LHCN-M2 (cell line): ENCODE results near the gene CCDC186. TPM values are rescaled to one million over a fixed set of nuclear protein-coding genes. Genes with fewer than 3 reads are reported as not detected.

ENCODE experiments used
- DNase-seq: peaks from one replicate; pipeline ENCODE4 v3.0.0-alpha.2; 2012; ENCODE audit warnings: low read depth
- total RNA-seq: library from RNA; depleted of rRNA; stranded (reverse); fragments of >200 nt; gene quantifications from 2 replicates; pipeline ENCODE4 v1.2.3, GENCODE V29; 2014

Gene CCDC186
- total RNA-seq, 1 experiment from 2014 or later, result 6.5 TPM

DNA sequence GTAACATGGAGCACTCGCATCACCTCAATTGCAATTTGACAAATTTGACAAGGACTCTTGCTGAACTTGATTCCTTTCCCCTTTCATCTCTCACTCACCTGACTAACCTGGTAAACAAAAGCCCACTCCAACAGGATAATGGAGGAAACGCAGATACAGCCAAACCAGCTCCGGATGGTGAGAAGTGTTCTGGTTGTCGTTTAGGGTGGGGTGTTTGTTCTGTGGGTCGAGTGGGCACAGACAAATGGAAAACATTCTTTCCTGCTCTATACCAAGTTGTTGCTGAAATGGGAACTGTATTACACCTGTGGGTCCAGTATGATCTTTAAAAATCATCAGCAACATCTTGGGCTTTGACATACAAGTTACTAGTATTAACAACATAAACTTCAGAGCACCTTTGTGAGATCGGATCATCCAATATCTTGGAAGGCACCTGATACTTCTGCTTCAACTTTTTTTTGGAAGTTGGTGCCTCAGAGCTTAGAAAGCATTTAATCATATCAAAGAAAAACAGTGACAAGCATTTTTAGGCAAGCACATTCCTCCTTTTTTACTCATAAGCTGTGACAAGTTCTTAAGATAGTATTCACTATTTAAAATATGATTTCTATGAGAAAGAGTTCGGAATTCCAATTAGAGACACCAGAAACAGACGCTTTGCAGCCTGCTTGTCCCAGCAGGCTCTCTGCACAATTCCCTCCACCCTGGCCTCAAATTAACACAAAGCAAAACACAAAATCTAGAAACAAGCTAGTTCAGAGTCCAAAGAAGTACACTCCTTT lies 58.1 kb downstream of the CCDC186 start:
- no peak for DNase-seq

DNA sequence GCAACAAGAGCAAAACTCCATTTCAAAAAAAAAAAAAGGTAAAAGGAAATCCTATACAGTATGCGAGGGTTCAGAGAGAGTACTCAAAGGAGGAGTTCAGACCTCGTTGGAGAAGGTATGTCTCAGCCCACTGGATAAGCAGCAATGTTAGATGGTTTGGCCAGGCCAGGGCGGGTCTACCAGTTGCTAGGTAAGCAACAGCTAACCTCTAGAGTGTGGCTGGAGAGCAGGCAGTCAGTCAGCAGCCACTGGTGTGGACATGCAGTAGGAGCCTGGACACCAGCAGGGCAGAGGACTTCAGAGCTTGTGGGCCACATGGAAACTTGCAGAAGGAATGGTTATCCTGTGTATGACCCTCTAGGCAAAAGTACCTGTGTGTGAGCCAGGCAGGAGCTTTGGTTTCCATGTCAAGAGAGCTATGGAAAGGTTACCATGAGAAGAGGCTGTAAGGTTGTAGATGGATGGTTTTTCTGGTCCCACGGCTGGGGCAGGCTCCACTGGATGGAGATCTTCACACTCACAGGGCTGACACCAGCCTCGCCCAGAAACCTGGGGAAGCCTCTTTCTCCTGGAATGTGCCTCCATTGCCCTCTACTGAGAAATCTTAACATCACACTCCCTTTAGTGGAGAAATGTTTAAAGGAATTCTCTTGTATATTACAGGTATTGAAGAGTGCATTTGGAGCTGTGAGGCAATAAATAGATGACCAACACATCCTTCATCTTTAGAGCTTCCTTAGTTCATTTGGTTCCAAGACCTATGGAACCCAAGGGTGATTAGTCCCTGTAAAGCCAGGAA lies 63.6 kb downstream of the CCDC186 start:
- peak; percentile 5 for DNase-seq

DNA sequence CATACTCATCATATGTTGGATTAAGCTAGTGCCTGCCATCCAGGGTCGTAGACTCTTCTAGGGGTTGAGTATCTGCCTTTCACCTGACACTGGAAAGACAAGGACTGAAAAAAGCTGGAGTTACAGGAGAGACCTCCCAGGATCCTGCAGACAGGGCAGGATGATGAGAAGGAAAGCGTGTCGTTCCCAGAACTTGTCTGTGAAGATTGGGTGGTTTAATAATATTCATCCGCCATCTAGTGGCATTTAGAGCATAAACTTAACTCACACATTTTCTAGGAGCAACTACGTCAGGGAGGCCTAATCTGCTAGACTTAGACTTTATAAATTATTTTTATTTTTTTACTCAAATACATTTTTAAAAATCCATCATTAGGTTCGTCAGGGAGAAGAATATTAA lies 70.7 kb downstream of the CCDC186 start:
- DNase-seq, result peak; percentile 60

DNA sequence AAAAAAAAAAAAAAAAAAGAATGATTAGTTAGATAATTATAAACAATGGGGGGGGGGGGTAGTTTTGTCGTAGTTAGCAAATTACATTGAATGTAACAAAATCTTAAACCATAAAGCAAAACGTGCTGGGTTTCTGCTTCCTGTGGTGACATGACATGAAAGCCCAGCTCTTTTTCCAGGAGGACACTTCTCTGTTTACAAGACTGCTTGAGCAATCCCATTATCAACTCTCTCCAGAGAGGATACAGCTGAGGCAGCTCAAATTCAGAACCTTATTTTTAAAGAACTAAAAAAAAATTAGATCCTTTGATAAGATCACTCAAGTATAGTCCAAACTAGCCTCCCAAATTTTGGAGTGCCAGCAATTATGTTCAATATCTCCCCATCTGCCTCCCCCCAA lies 71.7 kb downstream of the CCDC186 start:
- DNase-seq, result no peak

DNA sequence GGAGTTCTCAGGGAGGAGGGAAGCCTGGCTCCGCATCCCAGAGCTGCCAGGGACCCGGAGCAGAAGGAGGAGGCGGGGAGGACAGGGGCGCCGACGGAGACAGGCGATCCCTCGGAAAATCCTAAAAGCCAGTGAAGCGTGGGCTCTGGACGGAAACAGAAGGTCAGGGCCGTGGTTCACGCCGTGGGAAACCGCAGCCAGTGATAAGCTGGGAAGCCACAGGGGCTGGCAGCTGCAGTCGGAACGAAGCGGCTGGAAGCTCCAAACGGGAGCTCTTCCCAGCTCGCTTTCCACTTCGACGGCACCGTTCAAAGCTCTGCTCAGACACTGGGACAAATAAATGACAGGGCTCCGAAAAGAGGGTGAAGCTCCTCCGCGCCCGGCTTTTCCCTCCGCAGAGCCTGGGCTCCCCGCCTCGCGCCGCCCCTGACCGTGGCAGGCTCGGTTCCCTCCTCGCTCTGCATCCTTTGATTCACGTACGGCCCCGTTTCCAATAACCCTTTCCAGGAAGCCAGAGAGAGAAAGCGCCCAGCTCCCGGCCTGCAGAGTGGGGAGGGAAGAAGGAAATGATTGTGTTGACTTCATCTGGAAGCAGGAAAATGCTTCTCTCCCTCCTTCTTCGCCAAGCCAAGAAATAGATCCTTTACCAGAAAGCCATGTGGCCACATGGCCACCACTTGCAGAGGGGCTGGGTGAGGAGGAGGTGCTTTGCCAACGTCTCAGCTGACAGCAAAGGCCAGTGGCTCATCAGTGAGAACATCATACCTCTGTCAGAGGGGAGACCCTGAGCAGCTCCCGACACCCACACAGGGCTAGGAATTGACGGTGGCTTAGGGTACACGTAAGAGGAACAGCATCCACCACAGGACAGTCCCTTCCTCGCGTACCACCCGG lies 72.9 kb downstream of the CCDC186 start:
- peak; percentile 27 for DNase-seq

DNA sequence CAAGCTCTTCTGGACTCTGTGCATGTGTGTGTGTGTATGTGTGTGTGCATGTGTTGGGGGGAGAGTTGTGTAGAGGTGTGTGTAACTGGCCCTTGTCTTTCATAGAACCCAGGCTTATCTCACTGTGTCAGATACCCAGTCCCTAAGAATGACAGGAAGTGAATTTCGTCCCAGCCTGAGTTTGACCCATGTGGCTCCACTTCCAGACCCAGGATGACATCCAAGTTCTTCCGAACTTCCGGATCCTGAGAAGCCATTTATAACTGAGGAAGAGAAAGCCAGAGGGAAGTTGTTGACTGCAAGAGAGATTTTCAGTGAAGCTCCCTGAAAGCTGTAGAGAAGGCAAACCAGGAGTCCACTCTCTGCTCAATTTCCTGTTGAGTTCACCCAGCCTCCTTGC lies 77.1 kb downstream of the CCDC186 start:
- DNase-seq, result no peak

DNA sequence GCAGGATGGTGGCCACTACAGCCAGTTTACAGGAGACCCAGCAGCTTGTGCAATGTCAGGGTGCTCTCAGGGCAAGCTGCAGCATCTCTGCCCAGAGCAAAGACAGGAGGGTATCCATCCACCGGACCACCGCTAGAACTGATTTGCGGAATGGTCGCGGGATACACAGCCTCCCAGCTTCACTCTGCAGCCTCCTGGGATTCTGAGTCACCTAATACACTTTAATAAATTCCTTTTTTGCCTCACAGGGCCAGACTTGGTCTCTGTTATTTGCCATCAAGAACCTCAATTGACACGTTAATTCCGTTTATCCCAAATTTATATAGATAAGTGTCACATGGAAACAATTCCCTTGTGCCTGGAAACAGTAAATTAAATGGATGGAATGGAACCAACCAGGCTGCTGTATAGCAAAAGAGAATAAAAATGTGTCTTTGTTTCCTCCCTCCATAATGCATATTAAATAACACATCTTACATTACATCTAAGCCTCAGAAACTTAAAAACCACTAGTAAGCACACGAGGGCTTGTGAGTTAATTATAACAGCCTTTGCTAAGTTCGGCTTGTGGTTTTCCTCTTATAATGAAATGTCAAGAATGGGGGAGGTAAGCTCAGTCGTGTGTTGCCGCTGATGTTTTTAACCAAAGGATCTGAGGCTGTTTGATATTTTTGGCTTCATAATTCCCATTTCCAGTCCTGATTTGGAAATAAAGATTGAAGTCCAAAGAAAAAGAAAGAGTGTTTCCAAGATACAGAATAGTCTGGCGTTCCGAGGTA lies 78.3 kb downstream of the CCDC186 start:
- no peak for DNase-seq

DNA sequence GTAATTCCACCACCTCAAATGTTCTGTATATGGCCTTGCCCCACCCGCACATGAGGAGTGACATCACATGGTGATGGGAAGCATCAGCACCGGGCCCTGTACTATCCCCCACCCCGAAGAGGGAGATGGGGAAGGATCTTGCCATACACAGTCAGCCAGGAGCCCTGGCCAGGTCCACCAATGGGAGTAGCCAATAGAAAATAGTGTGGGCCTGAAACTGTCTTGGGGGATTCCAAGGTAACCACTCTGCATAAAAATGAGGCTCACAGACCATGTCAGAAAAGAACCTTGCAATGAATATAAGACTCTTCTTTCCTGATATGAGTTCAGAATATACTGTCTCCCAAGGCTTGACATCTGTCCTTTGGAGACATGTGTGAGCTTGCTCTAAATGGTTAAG lies 79.2 kb downstream of the CCDC186 start:
- DNase-seq, result no peak

DNA sequence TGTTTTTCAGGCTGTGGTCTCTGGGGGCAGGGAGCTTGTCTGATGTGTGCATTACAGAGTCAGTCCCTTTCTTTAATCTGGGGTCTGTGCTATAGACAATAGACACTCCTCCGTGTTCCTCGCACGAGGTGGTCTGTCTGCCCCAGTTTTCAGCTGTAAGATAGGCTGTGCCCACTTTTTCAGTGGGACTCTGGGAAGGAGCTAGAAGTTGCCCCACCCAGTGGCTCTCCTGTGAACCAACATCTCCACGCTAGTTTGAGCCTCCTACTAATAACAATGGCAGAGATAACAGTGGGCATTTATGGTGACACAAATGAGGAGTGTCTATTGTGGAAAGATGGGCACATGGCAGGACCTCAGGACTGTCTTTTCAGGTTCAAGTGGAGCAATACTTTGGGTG lies 86.3 kb downstream of the CCDC186 start:
- DNase-seq, result no peak

DNA sequence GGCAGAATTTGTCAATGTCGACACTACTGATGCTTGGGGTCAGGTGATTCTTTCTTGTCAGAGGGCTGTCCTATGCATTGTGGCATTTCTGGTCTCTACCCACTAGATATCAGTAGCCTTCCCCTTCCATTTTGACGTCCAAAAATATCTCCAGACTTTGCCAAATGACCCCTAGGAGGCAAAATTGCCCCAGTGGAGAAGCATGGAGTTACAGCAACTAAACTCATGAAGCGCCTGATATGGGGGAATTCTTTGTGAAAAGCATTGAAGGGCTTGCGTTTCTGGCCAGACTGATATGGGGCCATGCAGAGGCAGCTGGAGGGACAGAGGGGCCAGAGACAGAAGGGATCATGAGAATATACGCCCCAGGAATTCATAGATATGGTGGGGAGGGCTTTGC lies 86.7 kb downstream of the CCDC186 start:
- DNase-seq, result no peak

DNA sequence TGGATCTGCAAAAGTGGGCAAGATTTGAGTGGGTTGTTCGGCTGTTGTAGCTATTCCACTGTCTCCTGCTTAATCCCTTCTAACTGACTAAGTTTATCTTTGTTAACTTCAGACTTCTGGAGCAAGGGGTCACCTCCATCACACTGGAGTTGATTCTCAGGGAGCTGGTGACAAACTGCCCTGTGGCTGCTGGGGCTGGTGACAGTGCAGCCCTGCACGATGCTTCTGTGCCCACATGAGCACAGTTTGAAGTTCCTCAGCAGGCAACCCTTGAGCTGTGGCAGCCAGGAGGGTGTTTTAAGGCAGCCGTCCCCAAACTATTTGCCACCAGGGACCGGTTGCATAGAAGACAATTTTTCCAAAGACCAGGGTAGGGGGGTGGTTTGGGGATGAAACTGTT lies 89.8 kb downstream of the CCDC186 start:
- no peak for DNase-seq

DNA sequence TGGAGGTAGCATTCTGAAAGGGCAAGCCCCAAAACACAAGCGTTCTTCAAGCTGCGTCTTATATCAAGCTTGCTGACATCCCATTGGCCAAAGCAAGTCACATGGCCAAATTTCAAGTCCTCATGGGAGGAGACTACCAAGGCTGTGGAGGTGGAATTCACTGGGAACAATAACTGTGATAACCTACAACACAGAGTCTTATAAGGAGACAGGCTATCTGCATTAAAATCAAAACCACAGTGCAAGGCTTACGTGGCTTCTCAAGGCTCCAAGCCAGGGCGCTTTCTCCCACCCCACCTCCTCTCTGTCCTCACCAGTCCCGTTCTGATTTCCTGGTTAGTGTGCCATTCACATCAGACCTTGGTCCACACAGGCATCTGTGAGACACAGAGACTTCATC lies 91.0 kb downstream of the CCDC186 start:
- no peak for DNase-seq

DNA sequence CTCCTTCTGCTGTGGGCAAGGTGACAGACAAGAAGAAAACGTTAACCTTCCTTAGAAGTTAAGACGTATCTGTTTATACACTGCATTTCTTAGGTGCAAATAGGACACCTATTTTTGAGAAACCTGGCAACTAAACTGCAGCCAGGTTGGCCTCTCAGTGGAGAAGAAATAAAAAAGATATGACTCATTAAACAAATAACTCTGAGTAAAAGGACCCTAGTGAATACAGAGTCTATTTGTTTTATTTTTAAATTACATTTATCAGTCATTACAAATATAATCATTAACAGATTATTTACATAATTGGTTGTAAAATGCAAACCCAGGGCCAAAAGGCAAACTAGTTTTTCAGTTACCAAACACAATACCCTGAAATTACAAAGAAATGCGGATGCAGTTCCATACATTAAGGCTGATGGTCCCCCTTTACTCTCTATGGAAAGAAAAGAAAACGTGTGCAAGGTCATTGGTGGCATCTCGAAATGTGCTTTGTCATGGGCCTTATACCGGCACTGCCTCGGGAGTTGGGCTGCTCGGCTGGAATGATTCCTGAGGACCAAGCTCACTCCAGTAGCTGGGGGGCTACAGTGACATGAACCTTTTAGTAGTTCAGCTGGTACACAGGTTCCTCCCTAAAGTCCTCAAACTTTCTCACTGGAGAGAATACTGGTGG lies 92.0 kb downstream of the CCDC186 start:
- no peak for DNase-seq

DNA sequence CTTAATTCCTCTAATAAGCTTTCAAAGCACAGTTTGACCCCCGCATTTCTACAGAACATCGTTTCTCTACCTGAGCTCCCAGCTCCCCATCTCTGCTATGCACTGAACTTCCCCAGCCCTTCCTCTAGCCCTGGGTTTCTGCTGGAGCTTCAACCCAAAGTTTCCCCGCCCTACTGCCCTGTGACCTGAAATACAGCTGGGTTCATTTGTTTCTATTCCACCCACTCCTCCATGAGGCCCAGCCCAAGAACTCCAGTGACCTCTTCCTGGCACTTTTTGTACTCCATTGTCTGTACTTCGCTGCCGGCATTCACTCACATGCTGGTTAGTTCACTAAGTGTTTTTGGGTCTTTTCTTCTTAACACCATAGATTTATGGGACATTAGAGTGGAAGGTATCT lies 94.6 kb downstream of the CCDC186 start:
- no peak for DNase-seq

DNA sequence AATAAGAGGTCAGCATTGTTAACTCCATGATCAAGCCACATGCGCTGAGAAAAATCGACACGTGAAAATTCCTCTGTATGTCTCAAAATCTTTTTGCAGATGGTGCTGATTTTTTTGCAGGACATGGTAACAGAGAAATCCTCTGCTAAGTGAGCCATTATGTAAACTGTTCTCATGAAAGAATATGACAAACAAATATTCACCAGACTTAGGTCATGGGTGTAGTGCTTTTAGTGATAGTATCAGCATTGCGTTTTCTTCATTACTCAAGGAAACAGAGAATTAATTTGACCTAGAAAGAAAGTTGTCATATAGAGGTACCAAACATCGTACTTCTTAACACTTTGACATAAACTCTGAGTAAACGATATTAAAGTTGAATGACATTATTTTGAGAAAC lies 95.7 kb downstream of the CCDC186 start:
- DNase-seq, result no peak

DNA sequence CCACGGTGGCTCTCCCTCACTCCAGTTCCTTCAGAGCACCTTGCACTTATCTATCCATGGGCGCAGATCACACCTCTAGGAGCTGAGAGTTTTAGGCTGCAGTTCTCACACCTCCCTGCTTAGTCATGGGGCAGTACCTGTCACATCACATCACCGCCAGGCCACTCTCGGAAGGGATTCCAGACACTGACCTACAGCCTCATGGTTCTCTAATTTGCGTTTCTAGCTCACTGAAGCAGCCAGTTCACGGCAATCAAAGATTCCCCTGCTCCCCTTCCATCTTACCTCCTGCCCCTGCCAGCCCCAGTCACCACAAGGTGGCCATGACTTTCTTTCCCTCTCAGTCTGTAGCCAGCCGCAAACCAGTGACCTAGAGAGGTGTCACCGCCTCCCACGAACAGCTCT lies 96.2 kb downstream of the CCDC186 start:
- no peak for DNase-seq

DNA sequence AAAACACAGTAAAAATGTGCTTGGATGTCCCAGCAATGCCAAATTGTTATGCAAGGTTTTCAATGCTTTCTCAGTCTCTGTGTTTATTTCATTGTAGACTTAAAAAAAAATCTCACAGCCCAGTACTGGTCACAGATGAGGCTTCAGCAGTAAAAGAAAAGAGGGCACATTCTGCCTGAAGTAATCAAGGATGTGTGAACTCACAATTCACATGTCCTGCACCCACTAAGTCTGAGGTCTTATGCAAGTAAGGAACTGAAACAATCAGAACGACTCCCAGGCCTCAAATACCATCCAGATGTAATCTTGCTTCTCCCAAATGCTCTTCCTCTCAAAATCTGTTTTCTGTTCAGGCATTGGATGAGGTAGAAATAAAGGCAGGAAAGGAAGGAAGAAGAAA lies 96.7 kb downstream of the CCDC186 start:
- no peak for DNase-seq

DNA sequence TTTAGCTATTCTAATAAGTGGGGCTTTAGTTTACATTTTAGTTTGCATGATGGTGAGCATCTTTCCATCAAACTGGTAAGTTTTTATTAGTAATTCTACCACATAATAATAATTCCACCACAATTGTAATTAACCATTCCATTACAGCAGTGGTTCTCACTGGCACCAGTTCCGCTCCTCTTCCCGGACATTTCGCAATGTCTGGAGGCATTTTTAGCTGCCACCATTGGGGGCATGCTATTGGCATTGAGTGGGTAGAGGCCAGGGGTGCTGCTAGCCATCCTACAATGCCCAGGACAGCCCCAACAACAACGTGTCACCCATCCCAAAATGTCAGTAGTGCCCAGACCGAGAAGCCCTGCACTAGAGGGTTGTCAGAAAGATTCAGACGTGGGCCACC lies 98.9 kb downstream of the CCDC186 start:
- DNase-seq, result no peak

DNA sequence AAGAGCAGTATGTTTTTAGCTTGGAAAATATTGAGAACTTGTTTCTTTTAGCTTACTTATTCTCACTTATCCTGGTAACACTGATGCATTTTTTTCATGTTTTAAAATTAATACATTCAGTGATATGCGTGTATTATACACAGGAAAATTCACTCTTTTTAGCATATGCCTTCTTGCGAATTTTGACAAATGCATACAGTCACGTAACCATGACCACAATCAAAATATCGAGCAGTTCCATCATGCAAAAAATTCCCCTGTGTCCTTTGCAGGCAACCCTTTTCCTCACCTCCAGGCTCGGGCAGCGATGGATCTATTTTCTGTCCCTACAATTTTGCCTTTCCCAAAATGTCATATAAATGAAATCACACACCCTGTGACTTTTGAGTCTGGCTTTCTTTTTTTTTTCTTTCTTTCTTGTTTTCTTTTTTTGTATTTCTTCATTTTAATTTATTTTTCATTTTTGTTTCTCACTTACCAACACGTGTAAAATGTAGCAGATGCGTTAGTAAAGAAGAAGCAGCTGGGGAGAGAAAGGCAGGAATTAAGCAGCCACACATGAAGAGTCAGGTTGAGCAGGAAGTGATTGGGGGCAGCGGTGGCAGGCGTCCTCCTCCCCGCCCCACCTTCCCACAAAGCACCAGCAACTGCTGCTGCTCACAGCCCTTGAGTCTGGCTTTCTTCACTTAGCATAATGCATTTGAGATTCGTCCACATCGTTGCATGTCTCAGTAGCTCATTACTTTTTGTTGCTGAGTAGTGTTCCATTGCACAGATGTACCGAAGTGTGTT lies 100.4 kb downstream of the CCDC186 start:
- DNase-seq, result no peak

DNA sequence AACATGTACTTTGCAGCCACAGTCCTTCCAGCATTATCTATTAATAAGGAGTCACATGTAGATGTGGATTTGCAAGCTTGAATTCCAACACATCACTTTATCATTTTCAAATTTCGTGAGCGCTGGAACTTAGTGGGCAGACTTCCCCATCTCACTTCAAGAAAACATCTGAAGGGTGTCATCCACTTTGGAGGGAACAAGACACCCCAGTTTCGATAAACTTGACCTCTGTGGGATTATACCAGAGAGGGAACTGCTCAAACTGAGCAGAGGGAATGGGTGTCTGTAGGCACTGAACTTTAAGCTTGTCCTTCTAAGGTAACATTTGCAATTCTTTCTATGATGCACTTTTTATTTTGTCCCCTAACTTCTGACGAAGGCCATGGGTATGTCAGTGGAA lies 102.8 kb downstream of the CCDC186 start:
- DNase-seq, result no peak
